HG03060 (cell line): ENCODE data around the gene LIMS1.
"Not testable (repeated sequence)": the region's sequence is repeated elsewhere in the genome, so short reads cannot be mapped to it uniquely, and the experiment has no call there.

ENCODE experiments used
- ATAC-seq: cut with Tn5 transposase; IDR thresholded peaks from one replicate; pipeline ENCODE4 v1.9.1; 2021; ENCODE audit warnings: low read depth, moderate number of reproducible peaks; ENCODE audit not compliant: unreplicated experiment

Gene LIMS1

DNA sequence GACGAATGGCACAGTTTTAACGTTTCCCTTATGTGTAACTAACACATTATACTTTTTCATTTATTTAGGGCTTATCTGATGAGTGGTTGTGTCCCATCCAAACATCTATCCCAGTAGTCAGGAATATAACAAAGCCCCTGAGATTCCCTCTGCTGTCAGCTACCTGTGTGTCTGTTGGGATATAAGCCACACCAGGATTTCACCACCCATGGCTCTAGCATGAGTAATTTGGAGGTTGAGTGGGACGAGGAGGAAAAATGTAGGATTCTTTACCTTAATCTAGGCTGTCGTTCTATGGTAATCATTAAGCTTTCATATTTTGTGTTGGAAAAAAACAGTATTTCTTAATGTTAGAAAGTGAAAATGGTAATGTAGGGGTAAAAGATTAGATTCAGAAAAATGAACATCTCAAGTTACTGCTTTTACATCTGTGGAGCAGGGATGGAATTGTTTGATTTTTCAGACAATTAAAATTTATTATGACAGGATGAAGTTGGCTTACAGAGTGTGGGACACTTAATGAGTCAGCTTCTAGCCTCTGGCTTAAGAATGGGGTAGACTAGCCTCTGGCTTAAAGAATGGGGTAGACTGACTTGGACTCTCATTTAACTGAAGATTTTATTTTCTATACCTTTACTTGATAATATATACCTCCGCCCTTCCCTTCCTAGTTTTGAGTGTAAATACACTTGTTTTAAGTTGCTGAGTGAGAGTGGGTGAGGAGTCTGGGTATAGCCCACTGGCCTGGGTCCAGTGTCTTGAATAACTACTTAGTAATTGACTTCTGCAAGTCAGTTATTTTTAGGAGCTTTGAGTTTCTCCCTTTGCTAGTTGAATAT is 96.5 kb downstream of the LIMS1 start:
- ATAC-seq: no peak

DNA sequence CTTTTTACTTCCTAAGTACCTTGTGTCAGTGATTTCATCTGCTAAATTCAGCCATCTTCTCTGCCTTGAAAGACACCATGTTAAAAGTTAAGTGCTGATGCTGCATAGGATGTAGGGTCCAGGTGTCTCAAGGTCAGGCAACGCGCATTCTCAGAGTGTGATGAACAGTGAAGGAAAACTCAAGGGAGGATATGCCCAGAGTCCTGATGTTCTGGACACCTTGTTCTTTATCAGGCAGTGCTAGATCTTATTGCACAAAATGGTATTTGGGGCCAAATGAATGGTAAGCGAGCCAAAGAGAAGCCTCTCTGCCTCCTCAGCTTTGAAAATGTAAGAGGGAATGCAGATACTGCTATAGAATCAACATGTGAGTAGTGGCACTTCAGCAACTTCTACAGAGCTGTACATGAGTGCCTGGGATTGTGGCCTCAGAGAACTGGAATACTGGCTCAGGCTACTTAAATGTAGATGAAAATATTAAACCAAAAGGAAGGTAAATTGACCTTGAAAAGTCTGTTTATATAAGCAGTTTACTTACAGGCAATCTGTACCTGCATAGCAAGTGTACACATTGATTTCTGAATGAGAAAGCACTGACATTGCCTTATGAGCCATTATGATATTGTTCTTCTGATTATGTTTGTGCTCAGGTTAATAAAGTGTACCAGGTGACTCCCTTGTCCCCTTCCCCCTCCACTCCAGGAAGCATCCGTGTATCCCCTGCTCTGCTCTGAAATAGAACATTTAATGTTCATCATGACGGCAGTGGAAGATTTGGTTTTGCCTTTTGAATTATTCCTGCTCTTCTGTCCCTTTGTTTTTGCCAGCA is 98.3 kb downstream of the LIMS1 start:
- no peak for ATAC-seq

DNA sequence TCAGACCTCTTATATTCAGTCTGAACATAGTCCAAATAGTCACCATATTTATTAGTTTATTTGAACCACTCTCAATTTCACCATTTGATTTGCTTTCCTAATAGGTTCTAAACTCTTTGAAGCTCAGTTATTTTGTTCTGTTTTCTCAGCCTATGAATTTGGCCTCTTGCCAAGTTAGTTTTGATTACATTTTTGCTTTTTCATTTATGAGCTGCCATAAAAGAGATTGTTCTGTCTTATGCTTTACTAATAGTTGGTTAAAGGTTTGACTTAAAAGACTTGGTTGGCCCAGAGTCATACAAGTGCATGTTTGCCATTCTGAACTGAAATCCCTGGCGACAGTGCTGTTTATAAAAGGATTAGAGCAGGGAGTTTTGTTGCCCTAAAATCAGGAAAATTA is 99.1 kb downstream of the LIMS1 start:
- ATAC-seq: no peak

DNA sequence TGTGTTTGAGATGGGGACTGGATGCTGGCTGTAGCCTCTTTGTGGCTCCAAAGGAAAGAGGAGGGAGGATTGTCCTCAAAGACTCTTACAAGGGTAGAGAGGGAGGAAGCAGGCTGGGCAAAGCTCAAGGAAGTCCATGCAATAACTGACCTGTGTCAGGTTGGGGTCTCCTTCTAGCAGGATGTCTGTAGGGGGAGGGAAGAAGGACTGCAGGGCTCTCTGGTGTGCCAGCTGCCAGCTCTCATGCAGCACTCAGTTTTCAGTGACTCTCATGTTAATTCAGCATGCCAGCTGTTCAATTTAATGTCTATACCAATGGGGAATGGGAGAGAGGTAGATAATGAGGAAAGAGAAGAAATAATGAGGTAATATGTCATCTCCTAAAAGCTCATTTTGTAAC is 99.7 kb downstream of the LIMS1 start:
- ATAC-seq: no peak

DNA sequence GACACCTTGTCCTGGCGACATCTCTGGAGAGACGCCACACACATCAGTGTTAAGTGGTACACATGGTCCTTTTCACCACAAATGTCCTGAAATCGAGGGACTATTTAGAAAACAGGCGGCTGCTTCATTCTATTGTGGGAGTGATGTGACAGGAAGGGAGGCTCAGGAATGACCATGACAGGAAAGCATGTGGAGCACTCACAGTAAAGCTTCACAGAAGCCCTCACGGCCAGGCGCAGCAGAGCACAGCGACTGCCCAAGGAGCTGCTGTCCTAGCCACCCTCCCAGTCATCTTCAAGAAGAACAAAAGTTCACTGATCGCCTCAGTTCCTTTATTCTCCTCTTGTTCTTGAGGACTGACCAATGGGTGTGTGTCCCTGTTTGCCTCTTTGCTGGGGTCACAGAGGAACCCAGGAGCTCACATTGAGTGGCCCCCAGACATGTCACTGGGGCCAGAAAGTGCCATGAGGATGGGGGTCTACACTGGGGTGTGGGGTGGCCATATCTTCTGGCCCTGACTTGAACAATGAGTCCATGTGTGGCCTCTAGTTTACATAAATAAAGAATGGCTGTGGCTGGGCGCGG is 100.4 kb downstream of the LIMS1 start:
- ATAC-seq: no peak

DNA sequence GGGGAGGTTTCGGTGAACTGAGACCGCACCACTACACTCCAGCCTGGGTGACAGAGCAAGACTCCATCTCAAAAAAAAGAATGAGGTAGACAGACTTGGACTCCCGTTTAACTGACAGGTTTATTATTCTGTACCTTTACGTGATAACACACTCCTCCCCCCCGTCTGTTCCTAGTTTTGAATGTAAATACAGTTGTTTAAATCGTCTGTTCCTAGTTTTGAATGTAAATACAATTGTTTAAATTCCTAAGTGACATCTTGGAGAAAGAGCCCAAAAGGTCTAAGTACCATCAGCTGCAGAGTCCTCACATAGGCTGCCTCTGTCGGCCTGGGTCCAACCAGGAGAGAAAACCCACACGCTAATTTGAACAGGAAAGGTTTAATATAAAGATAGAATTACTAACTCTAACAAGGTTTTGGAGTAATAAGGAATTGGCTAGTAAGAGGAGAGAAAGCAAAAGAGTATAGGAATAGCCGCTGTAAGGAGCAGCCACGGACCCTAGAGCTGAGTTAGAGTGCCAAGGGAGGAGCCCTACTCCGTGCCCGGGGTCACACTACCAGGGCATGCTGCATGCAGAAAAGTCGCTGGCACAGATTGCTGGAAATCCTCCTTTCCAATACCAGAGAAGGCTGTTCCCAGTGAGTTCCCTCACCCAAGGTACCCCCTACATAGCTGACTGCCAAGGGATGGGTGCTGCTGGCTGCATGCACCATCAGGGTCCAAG is 101.5 kb downstream of the LIMS1 start:
- no peak for ATAC-seq

DNA sequence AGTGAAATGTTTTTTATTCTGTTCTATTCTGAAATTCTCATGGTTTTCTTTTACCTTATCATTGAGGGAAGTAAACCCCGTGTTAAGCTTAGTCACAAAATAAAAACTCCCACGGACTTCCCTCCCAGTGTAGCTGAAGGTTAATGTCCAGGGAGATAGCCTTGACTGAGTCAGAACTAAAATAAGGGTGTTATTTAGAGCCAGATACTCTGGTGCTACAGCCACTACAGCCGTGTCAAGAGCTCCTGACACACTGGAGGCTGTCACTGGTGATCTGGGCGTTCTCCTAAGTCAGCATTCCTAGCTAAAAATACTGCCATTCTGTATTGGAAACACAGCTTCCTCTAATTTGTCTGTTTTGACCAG is 103.0 kb downstream of the LIMS1 start:
- ATAC-seq: peak; percentile 44

DNA sequence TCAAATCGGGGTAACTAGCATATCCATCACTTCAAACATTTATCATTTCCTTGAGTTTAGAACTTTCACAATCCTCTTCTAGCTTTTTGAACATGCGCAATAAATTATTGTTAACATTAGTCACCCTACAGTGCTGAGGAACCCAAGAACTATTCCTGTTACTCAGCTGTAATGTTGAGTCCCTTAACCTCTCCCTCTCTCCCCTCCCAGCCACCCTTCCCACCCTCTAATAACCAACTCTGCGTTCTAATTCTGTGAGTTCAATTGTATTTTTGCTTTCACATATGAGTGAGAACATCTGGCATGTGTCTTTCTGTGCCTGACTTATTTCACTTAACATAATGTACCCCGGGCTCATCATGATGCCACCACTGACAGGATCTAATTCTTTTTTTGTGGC is 106.5 kb downstream of the LIMS1 start:
- ATAC-seq: no peak

DNA sequence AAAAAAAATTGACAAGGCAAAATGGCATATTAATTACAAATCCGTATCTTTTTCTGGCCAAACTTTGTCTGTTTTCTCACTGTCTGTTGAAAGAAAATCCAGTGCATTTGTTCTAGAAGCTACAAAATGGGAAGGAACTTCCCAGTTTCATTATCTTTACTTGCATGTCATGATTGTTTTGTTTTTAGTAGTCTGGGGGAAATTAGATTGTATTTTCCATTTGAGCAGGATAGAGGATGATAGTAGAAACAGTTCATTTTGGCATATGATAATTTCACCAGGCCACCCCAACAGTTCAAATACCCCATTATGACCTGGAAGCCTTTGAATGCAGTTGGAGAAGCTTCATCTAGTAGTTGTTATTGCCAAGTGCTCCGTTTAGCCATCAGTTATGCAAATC is 107.5 kb downstream of the LIMS1 start:
- no peak for ATAC-seq

DNA sequence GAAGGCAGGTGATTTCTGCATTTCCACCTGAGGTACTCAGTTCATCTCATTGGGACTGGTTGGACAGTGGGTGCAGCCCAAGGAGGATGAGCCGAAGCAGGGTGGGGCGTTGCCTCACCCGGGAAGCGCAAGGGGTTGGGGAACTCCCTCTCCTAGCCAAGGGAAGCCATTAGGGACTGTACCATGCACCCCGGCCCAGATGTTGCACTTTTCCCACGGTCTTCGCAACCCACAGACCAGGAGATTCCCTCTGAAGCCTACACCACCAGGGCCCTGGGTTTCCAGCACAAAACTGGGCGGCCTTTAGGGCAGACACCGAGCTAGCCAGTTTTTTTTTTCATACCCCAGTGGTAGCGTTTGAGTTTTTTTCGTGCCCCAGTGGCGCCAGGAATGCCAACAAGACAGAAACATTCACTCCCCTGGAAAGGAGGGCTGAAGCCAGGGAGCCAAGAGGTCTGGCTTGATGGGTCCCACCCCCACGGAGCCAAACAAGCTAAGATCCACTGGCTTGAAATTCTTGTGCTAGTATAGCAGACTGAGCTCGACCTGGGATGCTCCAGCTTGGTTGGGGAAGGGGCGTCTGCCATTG is 109.1 kb downstream of the LIMS1 start:
- ATAC-seq: no peak

DNA sequence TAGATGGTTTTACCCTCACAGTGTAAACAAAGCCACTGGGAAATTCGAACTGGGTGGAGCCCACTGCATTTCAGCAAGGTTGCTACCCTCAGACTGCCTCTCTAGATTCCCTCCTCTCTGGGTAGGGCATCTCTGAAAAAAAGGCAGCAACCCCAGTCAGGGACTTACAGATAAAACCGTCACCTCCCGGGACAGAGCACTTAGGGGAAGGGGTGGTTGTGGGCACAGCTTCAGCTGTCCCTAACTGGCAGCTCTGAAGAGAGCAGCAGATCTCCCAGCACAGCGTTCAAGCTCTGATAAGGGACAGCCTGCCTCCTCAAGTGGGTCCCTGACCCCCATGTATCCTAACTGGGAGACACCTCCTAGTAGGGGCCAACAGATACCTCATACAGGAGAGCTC is 109.6 kb downstream of the LIMS1 start:
- ATAC-seq: not testable (repeated sequence)

DNA sequence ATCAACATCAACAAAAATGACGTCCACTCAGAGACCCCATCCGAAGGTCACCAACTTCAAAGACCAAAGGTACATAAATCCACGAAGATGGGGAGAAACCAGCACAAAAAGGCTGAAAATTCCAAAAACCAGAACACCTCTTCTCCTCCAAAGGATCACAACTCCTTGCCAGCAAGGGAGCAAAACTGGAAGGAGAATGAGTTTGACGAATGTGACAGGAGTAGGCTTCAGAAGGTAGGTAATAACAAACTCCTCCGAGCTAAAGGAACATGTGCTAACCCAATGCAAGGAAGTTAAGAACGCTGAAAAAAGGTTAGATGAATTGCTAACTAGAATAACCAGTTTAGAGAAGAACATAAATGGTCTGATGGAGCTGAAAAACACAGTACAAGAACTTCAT is 110.2 kb downstream of the LIMS1 start:
- ATAC-seq: not testable (repeated sequence)

DNA sequence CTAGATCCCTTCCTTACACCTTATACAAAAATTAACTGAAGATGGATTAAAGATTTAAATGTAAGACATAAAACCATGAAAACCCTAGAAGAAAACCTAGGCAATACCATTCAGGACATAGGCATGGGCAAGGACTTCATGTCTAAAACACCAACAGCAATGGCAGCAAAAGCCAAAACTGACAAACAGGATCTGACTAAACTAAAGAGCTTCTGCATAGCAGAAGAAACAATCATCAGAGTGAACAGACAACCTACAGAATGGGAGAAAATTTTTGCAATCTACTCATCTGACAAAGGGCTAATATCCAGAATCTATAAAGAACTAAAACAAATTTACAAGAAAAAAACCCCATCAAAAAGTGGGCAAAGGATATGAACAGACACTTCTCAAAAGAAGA is 114.5 kb downstream of the LIMS1 start:
- not testable (repeated sequence) for ATAC-seq

DNA sequence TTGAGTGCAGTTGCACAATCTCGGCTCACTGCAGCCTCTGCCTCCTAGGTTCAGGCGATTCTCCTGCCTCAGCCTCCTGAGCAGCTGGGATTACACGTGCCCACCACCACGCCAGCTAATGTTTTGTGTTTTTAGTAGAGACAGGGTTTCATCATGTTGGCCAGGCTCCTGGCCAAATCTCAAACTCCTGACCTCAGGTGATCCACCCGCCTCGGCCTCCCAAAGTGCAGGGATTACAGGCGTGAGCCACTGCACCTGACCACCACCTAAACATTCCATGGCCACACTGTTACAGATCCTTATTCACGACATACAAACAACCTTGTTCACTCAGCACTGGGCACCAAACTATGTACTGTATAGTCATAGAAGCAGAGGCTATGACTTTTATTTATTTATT is 116.2 kb downstream of the LIMS1 start:
- not testable (repeated sequence) for ATAC-seq

DNA sequence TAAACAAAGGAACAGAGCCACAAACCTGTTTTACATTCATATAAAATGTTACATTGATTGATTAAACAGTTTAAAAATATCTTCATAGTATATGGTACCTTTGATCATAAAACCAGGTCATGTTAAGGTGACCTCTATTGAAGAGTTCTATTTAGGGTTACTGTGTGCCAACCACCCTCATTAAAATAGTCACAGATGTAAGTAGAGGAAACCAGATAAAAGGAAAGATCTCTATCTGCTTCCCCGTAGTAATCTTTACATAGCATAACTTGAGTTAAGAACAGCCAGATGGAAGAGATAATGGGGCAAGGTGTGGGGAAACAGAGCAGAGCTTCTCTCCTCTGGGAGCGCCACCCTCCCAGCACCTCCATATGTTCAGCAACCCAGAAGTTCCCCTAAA is 117.2 kb downstream of the LIMS1 start:
- not testable (repeated sequence) for ATAC-seq

DNA sequence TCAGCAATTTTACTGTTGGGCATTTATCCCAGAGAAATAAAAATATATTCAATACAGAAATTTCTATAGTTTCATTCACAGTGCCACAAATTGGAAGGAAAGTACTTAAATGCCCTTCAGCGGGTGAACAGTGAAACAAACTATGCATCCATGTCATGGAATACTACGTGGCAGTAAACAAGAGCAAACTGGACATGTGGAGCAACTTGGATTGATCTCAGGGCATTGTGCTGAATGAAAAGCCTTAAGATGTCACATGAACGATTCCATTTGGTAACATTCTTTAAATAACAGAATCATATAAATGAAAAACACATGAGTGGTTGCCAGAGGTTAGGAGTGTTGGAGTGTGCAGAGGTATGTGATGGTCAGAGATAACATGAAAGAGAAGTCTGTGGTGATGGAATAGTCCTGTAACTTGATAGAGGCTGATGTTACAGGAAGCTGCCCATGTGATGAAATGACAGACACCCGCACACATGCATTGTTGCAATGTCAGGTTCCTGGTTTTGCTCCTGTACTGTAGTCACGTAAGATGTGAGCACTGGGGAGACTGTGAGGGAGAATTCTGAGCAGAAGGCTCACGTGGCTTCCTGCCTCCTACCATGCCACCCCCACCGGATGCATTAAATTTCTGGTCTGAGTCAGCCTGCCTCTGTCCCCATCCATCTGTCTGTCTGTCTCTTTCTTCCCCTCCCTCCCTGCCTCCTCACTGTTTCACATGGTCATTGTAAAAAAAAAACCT is 118.1 kb downstream of the LIMS1 start:
- peak; percentile 93 for ATAC-seq

DNA sequence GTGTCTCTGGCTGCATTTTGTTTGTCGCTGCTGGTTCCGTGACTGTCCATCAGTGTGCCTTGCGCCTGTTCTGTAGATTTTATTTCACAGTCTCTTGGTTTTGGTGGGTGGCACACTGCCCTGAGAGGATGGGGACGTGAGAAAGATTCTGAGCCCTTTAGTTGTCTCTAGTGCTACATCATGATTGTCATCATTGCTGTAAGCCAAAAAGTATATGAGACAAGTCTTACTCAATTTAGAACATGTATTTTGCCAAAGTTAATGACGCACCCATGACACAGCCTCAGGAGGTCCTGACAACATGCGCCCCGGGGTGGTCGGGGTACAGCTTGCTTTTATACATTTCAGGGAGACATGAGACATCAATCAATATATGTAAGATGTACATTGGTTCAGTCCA is 119.2 kb downstream of the LIMS1 start:
- not testable (repeated sequence) for ATAC-seq

DNA sequence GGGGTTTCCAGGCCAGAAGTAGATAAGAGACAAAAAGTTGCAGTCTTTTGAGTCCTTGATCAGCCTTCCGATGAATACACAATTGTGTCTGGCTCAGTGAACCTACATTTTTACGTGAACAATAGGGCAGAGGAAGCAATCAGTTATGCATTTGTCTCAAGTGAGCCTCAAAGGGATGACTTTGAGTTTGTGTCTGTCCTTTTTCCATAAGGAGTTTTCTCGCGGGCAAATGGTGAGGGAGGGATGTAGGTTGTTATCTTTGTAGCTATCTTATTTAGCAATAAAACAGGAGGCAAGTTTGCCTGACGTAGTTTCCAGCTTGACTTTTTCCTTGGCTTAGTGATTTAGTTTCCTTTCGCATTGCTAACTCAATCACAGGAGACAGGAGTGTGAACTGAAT is 119.6 kb downstream of the LIMS1 start:
- ATAC-seq: not testable (repeated sequence)

DNA sequence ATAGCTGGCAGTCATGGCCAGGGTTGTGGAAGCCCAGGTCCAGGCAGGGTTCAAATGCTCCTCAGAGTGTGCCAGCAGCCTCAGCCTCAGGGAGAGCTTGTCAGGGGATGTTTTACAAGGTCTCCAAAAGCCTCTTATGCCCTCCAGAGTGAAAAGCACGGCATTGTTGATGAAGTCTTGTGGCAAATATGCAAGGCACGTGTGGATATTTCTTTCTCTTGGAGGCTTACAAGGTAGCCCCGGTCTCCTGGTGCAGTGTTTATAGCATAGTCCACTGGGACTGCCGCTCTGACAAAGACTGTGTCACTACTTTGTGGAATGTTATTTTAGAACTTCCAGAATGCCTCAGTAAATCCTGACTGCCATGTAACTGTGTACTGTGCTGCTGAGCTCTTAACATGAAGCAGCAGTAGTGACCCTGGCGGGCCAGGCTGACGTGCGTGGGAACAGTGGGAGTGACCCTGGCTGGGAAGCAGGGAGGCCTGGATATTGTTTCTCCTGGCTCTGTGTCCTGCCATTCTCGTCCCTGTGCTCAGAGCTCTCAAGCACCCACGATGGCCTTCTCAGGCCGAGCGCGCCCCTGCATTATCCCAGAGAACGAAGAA is 120.4 kb downstream of the LIMS1 start:
- not testable (repeated sequence) for ATAC-seq
